ENCODE data around the gene DCAF6.

GRCh38 chr1:167940264-167940663 lies 3.8 kb downstream of the DCAF6 start:
- TF ChIP-seq POLR2A (IDR thresholded peaks at IDR 0.05; ENCODE audit: low read length): no peak
- no peak for TF ChIP-seq GATA1 (IDR thresholded peaks at IDR 0.05; ENCODE audit: low read depth, low read length)
